ENCODE measurements around the gene TMEM181.
"Not testable (repeated sequence)": the region's sequence is repeated elsewhere in the genome, so short reads cannot be mapped to it uniquely, and the experiment has no call there.

TMEM181 gene

GRCh38 chr6:158536891-158537798, 22.7 kb upstream of the TMEM181 start:
- peak; percentile 66 for DNase-seq (ENCODE audit: low read depth)

DNA sequence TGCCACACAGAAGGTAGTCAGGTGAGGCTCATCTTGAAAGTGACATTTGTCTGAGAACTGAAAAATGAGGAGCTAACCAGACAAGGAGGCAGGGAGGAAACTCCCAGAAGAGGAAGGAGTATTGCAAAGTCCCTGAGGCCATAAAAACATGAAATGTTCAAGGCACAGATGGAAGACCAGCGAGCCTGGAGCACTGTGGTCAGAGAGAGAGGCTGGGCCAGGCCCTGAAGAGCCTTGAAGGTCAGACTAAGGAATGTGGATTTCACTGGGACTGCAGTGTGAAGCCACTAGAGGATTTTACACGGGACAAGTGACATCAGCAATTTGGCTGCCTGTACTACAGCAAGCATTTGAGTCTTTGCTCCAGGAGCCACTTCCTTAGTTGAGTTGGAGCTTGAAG, 21.1 kb upstream of the TMEM181 start:
- DNase-seq (ENCODE audit: low read depth) = no peak

DNA sequence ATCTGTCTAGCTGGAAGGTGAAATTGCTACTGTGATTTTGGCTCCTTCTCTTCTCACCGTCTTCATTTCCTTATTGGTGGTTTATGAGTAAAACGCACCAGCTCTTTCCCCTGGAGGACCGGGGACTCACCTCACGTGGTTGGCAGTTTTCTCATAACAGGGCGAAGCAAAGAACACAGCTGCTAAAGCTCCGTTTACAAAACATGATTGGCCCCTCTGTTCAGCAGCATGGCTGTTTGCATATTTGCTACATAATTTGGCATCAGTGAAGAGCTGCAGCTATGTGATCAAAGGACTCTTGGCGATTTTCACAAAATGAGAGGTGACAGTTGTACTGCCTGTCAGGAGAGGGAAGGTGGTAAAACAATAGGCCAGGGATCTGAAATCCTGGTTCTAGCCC, 20.5 kb upstream of the TMEM181 start:
- no peak for DNase-seq (ENCODE audit: low read depth)

DNA sequence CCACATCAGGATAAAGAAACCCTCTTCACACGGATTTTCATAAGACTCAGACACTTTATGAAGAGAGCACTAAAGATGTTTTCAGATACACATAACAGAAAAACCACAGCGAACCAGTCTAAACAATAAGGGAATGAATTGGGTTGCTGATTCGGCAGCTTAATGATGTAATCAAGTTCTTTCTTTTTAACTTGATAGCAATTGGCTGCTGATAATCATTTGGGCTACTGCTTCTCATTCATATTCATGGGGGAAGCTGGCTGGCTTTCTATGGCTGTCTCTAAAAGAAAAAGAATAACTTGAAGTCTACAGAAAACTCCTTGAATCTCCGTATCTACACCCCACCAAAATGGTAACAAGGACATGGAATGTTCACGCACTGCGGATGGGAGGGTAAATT, 20.0 kb upstream of the TMEM181 start:
- DNase-seq (ENCODE audit: low read depth) = no peak

- DNase-seq (ENCODE audit: low read depth) = no peak
Measured at GRCh38 chr6:158543606-158544185, 16.2 kb upstream of the TMEM181 start.

GRCh38 chr6:158544428-158544827, 15.5 kb upstream of the TMEM181 start:
- no peak for DNase-seq (ENCODE audit: low read depth)

DNA sequence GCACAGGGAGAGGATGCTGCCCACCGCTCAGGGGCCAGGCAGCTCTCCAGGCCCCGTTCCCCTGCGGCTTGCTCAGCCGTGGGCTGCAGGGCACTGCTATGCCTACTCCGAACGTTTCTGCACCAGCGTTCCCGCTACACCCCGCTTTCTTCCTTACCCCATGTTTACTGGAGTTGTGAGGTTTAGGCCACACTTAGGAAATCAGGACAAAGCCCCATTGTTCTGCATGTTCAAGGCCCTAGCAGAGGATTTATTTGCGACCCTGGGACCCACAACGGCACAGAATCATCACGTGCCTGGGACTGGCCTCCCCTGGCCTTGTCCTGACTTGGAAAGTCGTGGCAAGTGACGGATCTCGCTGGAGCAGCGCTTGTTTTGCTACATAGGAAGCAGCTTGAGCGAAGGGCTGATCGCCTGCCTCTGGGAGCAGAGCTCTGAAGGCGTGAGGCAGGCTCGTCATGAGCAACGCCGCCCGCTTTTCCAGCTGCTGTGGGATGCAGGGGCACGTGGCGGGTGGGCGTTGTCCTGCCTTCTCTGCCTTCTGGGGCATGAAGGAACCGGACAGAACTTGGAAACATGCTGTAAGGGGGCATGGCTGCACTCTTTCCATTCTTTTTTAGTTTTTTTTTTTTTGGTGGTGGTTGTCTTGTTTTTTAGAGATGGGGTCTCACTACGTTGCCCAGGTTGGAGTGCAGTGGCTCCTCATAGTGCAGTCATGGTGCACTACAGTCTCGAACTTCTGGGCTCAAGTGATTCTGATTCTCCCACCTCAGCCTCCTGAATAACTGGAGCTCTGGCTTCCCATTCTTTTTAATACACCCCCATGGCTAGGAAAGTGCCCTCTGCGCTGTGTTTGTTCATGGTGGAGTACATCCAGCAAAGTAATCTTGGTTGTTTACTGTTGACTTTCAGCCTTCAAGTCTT, 14.6 kb upstream of the TMEM181 start:
- no peak for DNase-seq (ENCODE audit: low read depth)

GRCh38 chr6:158548418-158549161, 11.3 kb upstream of the TMEM181 start:
- DNase-seq (ENCODE audit: low read depth) = no peak

DNA sequence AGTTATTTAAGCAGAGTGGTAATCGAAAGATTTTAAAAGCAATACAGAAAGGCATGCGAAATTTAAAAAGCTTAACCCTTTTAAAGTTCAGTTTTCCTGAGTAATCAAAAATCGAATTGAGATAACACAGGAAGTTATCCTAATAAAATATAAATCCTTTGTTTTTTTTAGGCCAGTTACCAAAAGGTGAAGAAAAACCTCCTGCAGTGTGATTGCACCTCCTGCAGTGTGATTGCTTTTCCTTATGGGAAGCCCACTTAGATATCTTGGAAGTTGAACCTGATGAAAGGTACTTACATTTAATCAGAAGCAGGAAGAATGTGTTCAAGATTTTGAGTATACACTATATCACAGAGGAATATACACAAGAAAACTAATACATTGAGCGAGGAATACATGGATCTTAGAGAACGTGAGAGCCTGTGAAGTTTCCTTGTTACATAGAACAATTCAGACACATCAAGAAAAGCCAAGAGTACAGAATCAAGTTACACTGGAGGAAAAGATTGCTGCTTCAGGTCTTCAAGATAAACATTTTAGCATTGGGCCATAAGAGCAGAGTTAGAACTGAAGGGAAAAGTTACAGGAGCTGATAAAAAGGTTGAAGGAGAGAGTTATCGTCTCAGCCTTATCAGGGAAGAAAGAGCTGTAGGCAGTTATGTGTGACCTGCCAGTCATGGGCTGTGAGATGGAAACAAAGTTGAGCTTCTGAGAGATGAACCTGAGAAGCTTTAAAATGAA, 7.7 kb upstream of the TMEM181 start:
- DNase-seq (ENCODE audit: low read depth) = no peak

- no peak for DNase-seq (ENCODE audit: low read depth)
Measured at GRCh38 chr6:158552796-158553138, 7.1 kb upstream of the TMEM181 start.

DNA sequence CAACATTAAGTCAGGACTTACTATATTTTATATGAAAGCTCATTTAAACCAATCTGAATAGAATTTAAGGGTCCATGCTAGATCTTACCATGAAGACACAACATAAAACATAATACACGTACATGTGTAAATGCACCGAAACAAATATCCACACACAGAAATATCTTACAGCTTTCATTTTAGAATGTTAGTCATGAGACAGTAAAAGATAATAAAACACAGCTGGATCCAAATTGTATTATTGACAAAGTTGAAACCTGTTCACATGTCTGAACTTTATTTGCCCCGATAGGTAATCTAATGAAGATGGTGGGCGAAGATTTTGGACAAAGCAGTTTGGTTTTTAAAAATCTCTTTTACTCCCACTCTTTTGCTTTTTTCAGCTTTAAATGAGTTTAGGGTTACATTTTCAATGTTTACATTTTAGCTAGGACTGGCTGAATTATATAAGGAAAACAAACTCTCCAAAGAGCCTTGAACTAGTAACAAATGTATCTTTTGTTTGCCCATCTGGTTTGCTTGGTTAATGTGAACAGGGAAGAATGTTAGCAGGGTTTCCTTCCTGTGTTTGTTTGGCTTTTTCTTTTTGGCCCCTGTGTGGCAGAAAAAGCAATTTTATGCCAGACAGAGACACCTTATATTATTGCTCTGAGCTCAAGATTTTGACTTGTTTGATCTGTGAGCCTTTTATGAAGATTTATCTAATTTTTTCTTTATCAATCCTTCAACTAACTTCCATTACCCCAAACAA, 5.1 kb upstream of the TMEM181 start:
- no peak for DNase-seq (ENCODE audit: low read depth)

- no peak for DNase-seq (ENCODE audit: low read depth)
Measured at GRCh38 chr6:158556113-158556512, 3.8 kb upstream of the TMEM181 start.

- not testable (repeated sequence) for DNase-seq (ENCODE audit: low read depth)
Measured at GRCh38 chr6:158557110-158557509, 2.8 kb upstream of the TMEM181 start.

GRCh38 chr6:158557927-158558326, 2.0 kb upstream of the TMEM181 start:
- no peak for DNase-seq (ENCODE audit: low read depth)

DNA sequence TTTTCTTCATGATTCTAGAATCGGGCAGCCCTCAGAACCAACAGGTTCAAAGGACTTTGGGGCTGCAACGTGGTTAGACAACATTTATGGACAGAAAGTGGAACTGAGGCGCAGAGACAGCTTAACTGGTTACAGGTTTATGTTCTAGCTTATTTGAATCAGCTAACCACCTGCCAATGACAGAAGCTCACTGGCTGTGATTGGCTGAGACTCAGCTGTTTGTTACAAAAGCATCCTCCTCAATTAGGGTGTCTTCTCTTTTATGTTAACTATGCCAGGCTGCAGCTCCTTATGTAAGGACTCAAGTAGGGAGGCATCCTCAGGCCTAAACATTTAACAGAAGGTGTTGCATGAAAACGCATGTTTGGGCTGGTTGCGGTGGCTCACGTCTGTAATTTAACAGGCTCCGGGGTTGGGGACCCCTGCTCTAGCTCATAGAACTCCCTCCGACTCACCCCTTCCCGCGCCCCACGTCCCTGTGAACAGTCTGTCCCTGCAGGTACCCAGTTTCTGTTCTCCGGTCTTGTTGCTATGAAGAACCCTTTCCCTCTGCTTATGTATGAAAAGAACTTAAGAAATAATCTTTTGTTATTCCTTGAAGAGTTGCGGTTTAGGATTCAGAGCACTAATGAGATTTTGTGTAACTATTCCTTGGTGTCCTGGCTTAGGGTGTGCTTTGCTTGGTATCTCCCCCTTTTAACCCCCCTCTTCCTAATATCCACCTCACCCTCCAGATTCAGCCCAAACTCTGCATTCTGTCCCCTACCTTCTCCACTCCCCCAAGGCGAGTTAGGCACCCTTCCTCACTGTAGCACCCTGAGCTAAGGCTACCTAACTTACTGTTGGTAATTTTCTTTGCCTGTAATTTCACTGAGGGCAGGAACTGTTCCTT, 1.2 kb upstream of the TMEM181 start:
- no peak for DNase-seq (ENCODE audit: low read depth)

GRCh38 chr6:158559338-158559894, 475 bp upstream of the TMEM181 start:
- no peak for DNase-seq (ENCODE audit: low read depth)

DNA sequence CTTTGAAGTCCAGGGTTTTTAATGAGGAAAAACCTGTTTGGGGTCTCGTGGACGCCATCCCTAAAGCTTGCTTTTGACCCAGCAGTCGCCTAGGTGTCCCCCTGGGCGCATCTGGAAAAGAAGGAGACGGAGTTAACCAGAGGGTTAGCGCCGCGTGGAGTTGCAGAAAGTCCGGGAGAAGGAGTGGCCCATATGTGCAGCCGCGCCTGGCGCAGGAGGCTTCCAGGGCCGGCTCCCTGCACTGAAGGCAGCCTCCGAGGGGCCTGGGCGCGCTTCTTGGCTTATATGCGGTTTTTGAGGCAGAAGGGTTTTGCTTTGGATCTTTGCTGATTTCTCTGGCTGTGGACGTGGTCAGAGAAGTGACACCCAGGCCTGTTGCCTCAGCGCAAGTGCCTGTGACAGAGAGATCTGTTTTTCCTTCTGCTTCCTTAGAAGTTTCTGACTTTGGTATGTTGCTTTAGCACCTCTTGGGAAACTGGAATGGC, 987 bp downstream of the TMEM181 start:
- DNase-seq (ENCODE audit: low read depth) = no peak

GRCh38 chr6:158561321-158561884, 1.5 kb downstream of the TMEM181 start:
- DNase-seq (ENCODE audit: low read depth) = no peak

DNA sequence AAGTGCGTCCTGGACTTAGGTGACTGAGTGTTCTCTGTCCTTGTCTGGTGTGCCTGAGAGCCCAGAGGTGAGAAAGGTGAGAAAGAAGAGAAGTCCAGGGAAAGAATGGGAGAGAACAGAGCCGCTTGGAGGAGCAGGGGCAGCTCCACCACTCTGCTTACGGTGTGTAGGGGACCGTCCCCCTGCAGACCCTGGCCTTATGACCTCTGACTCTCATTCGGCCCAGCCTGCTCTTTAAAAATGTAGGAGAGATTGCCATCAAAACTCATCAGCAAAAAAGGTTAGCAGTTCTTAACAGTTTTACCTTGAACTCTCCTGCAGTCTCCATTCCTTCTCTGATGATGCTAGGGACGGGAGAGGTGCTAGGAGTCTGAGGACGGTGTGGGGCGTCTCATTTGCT, 2.0 kb downstream of the TMEM181 start:
- DNase-seq (ENCODE audit: low read depth) = no peak
